A549 treated with CpdA at 1 μM for 4 hours (cell line): ENCODE data around the gene GNG8. TPM values are rescaled to one million over a fixed set of nuclear protein-coding genes. Genes with fewer than 3 reads are reported as not detected.

Experiments used
- total RNA-seq: library from RNA; stranded (reverse); fragments of 200-300 nt; extraction: Qiagen RNA extraction; gene quantifications from 5 replicates; pipeline ENCODE4 v1.2.3, GENCODE V29; 2022; ENCODE audit warnings: low read depth

The GNG8 gene
- total RNA-seq: not detected in 5 replicates

GRCh38 chr19:46635920-46636761 is at the start of gene GNG8:
TSS of gene GNG8 (minus strand) at chr19:46636202. CDS start at chr19:46634682, 1,520 bp downstream.

DNA sequence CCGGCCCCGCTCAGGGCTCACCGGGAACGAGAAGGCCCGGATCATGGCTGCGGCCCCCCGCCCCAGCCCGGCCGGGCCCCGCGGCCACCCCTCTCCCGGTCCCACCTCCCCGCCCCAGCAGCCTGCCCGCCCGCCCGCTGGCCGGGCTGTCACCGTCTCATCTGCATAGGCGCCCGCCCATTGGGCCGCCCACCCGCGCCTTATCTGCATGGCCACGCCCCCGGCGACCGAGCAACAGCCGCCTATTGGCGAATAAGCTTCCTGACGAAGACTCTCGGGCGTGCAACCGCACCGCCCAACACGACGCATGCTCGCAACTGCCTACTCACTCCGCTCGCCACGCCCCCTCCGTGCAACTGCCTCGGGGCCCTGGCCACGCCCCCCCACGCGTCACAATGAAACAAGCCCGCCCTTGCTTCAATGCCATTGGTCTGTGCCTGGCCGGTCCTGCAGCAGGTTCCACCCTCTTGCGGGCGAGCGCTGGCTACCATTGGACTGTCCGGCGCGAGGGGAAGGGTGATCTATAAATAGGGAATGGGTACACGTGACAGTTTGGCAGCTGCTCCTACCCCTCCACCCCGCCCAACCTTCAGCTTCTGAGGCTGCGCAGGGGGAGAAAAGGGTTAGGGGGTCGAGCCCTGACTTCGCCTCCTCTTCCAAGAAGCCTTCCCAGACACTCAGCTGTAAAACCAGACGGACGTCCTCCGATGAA is 25.2 kb upstream of the GNG8 start, which contains the start of gene DACT3:
DACT3 (minus strand) TSS at position 163 of the 712 bp plus-strand sequence; CDS start at position 45, 118 bp downstream.

GRCh38 chr19:46624958-46625661 is 10.9 kb downstream of the GNG8 start, which contains the start of gene PTGIR:
TSS of gene PTGIR (minus strand) at chr19:46625089. CDS start at chr19:46624225, 864 bp downstream.

DNA sequence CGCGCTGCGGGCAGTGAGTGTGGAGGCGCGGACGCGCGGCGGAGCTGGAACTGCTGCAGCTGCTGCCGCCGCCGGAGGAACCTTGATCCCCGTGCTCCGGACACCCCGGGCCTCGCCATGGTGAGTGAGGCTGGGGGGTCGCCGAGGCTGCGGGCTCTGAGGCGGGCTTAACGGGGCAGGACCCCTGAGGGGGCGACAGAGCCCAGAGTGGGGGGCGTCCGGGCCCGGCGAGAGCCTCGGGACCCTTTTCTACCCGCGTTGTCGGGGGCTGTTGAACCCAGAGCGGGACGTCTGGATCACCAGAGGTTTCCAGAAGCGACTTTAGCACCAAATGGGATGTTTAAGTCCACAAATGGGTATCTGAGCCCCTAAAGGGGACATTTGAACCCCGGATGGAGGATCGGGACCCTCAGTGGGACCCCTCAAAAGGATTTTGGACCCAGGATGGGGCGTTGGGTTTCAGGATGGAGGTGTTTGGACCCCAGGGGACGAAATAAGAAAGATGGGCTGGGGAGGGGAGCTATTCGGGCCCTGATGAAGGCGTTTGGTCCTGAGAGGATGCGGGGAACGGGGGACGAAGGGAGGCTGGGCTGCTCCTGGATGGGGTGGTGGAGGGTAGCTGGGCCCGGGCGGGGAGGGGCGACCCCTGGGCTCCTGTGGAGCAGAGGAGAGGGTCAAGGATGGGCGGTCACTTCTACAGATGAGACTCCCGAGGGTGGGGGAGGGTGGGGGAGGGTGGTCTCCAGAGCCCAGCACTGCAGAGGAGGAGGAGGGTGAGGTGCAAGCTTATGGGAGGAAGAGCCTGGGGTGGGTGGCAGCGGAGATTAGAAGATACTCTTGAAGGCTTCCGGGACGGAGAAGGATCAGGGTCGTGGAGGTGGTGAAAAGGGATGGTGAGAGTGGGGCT is 34.4 kb downstream of the GNG8 start, which contains the start of gene CALM3:
CALM3 (plus strand) TSS at position 13 of the 907 bp plus-strand sequence; CDS start at position 118, 105 bp downstream.

Other genes with a start within 250 kb of the GNG8 start
- not detected in 5 replicates for gene CCDC8, start 222.6 kb downstream of the GNG8 start, total RNA-seq
- not detected in 5 replicates for gene PNMA8C, start 207.3 kb downstream of the GNG8 start, total RNA-seq
- gene PNMA8A, start 164.6 kb downstream of the GNG8 start, total RNA-seq: 10.0 to 11.8 TPM (median 11.4 TPM) in 5 replicates
- not detected in 5 replicates for gene PNMA8B, start 140.3 kb downstream of the GNG8 start, total RNA-seq
- 198 to 251 TPM (median 238 TPM) in 5 replicates for gene CALM3, start 34.9 kb downstream of the GNG8 start, total RNA-seq
- gene PTGIR, start 11.1 kb downstream of the GNG8 start, total RNA-seq: 0.06 to 0.11 TPM in 2 of 5 replicates, not detected in the others
- 0.19 to 0.41 TPM (median 0.38 TPM) in 5 replicates for gene DACT3, start 25.0 kb upstream of the GNG8 start, total RNA-seq
- gene PRKD2, start 80.9 kb upstream of the GNG8 start, total RNA-seq: 24.6 to 35.2 TPM (median 31.3 TPM) in 5 replicates
- 16.6 to 21.8 TPM (median 20.8 TPM) in 5 replicates for gene FKRP, start 109.9 kb upstream of the GNG8 start, total RNA-seq
- 70.7 to 89.0 TPM (median 83.4 TPM) in 5 replicates for gene STRN4, start 110.2 kb upstream of the GNG8 start, total RNA-seq
- gene SLC1A5, start 152.4 kb upstream of the GNG8 start, total RNA-seq: 237 to 296 TPM (median 273 TPM) in 5 replicates
- gene AP2S1, start 214.6 kb upstream of the GNG8 start, total RNA-seq: 224 to 309 TPM (median 291 TPM) in 5 replicates
- 23.9 to 32.0 TPM (median 29.7 TPM) in 5 replicates for gene ARHGAP35, start 224.8 kb upstream of the GNG8 start, total RNA-seq